Kidney capillary endothelial cell (primary cell): Measurements from ENCODE around the gene PDCD6IP.

ENCODE experiments used
- DNase-seq: peaks from one replicate; pipeline ENCODE4 v3.0.0-alpha.2; 2018; ENCODE audit warnings: low spot score

The PDCD6IP gene

DNA sequence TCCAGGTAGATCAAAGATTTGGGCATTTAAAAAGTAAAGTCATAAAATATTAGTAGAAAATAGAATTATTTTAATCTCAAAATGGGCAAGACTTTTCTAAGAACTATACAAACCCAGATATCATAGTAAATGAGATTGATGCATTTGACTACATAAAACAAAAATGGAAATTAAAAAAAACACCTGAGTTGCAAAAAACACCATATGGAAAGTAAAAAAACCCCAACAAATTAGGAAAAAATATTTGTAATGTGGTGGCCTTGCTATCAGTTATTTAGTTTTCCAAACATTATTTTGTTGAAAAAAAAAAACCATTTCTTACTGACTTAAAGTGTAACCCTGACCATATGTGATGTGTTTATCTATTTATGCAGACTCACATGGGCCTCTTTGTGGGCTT is 97.2 kb downstream of the PDCD6IP start:
- DNase-seq: no peak

DNA sequence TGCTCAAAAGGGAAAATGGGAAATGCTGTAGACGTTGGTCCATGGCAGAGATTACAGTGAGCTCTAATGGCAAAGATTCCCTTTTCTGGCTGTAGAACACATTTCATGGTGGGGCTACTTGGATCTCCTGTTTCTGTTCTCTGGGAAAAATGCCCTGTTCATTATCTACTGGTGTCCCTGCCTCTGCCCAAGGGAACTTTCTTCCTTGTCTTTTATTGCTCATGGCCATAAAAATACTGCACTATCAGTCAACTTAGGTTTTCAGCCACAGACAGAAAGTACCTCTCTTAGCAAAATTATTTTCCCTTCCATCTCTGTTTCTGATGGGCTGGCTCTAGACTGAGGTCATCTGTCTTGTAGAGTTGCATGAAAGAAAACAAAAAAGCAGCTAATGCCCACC is 98.9 kb downstream of the PDCD6IP start:
- DNase-seq: no peak

DNA sequence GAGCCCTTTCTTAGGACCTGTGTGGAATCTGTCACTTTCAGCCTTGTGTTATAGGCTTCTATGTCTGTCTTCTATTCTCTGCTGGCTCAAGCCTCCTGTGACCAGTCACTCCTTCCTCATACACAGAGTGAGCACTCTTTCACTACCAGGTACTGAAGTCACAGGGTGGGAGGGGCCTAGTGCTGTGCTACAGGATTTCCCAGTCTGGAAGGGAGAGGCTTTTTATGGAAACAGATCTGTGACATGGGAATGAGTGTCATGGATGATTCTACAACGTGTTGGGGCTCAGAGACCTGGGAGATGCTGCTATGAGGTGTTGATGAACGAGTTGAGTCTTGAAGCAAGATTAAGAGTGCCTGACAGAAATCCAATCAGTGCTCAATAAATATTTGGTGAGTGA is 100.5 kb downstream of the PDCD6IP start:
- no peak for DNase-seq

DNA sequence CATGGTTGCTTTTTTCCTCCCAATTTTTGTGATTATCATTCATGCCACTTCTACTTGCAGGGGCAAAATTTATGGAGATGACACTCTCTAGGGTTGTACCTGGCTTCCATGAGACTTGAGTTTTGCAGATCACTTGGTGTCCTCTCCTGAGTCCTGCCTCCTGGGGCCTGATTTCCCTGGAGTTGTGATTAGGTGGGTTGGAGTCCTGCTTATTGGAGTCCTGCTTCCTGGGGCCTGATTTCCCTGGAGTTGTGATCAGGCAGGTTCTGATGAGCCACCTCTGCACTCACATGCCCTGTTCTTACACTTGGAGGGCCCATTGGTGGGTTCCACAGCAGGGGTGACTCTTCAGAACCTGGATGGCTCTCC is 102.0 kb downstream of the PDCD6IP start:
- DNase-seq: no peak

DNA sequence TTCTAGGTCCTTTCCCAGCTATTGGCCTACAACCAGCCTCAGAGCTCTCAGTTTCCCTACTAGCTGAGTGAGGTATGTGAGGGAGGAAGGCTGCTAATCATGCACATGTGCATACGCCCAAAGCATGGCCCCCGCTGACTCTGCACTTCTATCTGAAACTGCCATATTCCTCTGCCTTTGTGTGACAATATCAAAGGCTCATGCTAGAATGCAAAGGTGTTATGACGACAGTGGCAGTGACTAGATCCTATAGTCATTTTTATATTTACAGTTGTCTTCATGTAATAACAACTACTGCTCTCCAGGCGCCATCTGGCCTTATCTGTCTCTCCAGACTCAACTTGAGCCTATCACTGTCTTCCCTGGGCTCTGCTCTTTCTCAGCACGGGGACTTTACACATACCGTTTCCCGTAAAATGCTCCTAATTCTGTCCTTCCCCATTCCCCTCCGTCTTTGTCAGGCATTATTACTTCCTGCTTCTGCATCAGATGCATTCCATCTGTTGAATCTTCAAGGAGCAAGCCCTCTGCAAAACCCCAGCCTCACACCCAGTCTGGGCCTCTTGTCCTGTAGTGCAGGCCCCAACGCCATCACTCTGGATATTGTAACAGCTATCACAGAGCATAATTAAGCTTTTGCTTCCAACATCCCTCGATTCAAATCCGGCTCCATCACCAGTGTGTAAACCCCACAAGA is 102.5 kb downstream of the PDCD6IP start:
- DNase-seq: no peak

DNA sequence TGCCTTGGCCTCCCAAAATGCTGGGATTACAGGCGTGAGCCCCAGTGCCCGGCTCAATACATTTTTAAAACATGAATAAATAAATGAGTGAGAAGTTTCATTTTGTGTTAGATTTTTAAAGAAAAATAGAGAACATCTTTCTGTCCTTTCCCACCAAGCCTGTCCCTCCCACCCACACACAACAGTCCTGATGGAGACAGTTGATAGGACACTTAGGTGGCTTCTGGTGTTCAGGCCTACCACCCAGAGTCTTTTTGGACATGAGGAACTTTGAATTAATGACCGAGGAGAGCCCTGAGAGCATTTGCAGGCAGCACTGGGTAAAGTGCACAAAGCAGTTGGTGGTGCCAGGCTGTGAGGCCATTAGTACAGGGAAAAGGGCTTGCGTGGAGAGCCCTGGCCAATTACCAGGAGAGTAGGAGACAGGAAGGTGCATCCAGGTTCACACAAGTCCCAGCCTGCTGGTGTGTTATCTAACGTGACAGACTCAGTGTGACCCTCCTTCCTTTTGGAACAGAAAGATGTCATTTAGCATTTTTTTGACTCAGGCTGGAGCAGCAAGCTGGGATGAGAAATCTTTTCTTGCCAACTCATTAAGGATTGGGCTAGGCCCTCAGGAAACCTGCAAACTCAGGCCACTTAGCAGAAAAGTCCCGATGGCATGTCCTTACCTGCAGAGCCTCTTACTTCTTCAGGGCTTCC is 103.6 kb downstream of the PDCD6IP start:
- DNase-seq: no peak

DNA sequence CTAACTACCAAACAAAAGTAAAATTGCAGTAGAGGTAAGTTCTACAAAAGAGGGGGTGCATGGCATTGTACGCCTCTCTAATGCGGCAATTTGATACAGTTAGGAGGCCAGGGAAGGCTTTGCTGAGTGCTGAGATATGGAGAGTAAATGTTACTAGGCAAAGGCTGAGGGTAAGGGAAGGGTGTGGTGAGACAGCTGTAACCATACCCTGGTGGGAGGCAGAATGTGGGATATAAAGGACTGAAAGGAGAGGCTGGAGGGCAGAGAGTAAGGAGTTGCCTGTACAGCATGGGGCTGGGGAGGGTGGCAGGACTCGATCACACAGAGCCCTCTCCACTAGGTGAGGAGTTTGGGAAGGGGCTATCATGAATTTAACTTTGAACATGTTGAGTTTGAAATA is 106.3 kb downstream of the PDCD6IP start:
- no peak for DNase-seq

DNA sequence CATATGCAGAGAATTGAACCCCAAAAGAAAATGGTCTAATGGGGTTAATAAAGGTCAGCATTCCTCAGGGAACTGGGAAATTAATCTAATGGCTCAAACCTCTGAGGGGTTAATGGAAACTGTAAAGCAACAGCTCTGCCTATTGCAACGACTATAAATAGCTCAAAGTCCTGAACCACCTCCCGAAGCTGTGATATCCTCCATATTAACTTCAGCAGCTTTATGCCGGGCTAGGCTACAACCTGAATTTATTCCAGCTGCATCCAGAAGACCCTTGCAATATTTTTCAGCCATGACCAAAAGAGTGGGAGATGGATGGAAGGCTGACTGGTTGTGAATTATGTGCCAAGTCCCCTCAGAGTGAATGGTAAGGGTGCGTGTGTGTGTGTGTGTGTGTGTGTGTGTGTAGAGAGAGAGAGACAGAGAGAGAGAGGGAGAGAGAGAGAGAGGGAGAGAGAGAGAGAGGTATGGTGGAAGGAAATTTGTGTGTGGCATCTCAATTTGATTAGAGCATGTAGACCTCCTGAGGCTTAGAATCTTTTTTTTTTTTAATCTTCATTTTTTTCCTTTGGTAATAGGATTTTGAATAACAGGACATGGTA is 109.9 kb downstream of the PDCD6IP start:
- DNase-seq: no peak

DNA sequence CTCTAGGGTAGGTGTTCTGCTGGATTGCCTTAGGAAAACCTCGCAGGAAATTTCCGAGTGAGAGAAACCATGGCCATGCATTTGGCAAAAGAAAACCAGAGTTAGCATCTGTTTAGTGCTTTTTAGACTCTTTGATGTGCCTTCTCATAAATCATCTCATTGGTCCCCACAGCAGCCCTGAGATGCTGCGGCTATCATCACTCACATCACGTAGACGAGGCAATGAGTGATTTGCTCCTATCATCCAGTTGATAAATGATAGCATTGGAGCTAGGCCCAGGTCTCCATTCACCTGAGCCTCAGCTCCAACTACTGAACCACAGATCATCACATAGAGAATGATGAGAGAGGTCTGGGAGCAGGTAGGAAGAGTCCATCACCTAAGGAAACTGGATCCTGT is 111.1 kb downstream of the PDCD6IP start:
- no peak for DNase-seq

DNA sequence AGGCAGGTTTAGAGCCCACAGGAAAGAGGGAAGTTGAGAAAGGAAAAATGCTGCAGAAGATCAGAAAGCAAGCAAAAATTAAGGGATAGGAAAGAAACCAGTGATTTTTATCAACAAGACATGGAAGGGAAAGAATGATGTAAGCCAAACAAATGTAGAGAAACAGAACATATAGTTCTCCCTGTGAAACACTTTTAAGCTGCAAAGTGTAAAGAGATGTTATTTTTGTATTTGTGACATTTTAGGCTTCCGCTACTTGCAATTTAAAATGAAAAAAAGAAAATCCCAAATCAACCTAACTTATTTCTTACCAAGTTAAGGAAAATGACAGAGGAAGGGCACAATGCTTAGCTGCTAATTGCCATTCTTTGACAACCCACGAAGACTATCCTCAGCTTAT is 111.6 kb downstream of the PDCD6IP start:
- DNase-seq: no peak

DNA sequence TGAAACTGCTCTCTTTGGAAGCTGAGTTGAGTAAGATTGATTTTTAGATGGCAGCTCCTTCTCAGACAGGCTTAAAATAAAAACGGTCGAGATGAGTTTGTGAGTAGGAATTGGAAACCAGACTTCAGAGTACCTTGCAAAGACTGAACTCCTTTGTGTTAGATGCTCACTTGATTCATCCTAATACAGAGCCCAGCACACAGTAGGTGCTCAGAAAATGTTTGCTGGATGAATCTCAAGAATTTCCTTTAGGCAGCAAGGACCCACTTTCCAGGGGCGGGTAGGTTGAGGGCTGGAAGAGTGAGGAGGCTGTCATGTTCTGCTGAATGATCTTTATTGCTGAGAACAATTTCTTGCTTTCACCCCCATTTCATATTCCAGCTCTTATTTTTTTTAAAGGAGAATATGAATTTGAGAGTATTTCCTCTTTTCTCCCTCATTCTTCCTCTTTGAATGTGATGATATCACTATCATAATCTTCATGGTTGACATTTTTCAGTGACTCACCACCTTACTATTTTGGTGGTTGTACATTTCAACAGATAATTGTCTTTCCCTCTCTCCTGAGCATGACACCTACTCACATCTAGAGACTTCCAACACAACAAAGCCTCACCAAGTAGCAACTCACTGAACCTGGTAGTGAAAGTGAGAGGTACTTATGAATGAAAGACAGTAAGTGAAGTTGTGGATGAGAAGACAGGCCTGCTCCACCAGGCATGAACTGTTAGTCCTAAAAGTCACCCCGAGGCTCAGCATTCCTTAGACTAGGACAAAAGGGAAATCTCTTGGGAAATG is 113.3 kb downstream of the PDCD6IP start:
- DNase-seq: peak; percentile 12

DNA sequence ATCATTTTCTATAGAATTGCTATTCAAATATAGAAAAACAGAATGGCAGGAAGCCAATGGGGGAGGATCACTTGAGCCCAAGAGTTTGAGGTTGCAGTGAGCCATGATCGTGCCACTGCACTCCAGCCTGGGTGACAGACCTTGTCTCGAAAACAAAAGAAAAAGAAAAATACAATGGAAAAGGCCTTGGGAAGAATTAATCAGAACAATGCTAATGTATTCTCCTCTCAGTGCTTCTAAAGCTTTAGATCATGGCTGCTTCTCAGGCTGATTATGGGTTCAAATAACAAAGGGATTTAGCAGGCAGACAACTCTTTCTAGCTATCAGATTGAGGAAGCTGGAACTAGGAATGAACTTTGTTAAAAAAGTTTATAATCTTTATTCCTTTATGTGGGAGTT is 115.8 kb downstream of the PDCD6IP start:
- no peak for DNase-seq

DNA sequence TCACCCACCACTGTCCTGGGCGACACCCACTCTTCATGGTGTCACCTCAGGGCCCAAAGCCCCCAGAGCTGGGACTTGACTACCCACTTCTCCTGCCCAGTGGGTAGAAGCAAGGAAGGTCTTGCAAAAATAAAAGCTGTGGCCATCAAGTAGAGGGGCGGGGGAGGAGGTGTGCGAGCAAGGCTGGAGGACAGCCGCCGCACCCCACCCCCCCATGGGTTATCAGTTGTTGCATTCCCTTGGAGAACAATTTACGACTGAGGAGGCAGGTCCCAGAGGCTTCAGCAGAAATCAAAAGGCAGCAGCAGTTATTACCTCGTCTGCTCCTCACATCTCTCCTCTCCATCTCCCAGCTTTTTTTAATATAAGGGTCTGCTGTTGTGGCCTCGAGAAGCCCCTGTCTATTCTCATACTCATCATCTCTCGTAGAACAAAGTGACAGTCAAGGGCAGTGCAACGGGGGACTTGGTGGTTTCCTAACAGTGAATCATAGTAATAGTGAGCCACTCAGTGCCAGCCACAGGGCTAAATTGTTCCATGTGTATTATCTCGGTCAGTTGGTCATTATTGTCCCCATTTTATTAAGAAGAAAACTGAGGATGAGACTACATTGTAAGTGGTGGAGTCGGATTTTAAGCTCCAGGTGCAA is 116.4 kb downstream of the PDCD6IP start:
- no peak for DNase-seq

DNA sequence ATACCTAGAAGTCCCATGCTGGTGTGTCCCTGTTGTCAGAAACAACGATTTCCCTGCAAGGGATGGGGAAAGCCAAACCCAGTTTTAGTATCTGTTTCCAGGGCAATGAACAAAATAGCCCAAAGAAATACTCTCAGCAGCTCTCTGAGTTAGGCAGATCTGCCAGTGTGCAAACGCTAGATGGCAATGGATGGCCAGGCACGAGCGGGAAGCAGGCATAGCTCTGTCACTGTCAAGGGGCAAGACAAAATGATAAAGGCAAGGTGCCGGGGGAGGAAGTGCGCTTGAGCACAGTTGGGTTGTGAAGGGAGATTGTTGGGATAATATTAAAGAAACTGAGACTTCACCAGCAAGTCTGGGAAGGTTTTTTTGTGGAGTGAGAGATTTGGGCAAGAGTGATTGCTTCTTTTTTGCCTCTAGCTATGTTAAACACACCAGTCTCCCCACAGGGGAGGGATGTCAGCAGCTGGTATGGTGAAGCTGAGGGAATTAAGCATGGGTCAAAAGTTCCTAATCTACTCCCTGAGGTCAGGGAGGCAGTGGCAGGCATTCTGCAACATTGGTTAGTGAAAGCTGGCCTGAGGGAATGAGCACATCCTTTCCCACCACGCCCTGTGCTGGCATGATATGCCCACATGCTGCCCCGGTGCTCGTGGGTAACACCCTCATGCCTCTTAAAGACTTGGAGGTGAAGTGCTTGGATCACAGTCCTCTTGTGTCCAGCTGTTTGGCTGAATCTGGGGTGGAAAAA is 117.5 kb downstream of the PDCD6IP start:
- DNase-seq: no peak

DNA sequence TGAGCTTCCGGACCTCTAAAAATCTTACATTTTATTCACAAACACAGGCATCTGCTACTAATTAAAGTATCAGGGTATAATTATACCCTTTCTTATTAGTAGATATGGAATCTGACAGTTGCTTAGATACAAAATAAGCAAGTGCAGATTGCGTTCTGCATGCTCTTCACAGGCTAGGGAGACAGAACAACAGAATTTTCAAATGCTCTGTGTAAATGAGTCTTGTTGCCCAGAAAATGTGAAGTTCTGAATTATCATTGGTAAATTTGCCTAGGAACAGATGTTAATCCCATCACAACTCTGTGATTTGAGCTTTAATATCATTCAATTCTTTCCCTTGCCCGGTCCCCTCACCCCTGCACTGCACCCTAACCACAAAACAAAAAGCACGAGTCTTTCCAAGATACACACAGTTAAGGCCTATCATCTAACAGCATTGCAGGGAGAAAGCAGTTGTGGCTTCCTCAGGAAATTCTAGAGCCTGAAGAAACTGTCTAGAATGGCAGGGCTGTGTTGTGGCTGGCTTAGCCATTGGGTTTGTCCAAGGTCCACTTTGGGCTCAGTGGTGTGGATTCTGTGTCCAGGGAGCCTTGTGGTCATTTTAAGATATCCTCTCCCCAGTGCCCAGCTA is 119.8 kb downstream of the PDCD6IP start:
- DNase-seq: no peak
